GM18861 (cell line): ENCODE data around the gene STK17A.

Experiments used
- ATAC-seq: cut with Tn5 transposase; IDR thresholded peaks from one replicate; pipeline ENCODE4 v1.9.1; 2021; ENCODE audit not compliant: unreplicated experiment

Gene STK17A

DNA sequence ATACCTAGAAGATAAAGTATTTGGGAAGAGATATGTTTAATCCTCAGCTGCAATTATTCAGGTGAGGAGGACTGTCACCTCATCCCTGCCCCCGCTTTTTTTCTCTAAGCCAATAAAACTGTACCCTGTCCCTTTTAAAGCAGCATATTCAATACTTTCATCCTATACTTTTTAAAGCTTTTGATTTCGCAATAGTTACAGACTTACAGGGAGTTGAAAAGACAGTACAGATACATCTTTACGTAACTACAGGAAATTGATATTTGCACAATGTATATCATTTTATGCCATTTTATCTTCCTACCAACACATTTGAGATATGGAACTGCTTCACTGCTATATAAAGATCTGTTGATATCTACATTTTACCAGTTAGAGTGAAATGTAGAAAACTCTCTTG is 47.6 kb downstream of the STK17A start:
- ATAC-seq, result no peak

DNA sequence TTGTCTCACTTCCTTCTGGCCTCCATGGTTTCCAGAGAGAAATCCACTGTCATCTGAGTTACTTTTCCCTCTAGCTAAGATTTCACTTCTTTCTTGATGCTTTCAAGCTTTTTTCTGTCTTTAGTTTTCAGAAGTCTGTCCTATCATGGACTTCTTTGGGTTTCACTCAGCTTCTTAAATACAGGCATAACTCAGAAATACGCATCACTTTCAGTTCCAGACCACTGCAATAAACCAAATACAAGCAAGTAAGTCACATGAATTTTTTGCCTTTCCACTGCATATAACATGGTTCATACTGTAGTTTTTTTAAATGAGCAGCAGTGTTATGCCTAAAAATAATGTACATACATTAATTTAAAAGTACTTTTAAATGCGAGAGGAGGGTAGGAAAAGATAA is 48.7 kb downstream of the STK17A start:
- no peak for ATAC-seq

DNA sequence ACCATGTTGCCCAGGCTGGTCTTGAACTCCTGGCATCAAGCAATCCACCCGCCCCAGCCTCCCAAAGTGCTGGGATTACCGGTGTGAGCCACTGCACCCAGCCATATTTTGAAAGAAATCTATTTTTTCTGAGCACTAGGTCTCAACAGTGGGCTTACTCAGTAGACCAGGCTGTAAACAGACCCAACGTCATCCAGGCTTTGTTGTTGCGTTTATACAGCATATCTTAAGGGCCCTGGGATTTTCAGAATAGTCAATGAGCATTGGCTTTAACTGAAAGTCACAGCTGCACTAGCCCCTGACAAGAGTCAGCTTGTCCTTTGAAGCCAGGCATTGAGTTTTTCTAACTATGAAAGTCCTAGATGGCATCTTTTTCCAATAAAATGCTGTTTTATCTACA is 49.8 kb downstream of the STK17A start:
- no peak for ATAC-seq

DNA sequence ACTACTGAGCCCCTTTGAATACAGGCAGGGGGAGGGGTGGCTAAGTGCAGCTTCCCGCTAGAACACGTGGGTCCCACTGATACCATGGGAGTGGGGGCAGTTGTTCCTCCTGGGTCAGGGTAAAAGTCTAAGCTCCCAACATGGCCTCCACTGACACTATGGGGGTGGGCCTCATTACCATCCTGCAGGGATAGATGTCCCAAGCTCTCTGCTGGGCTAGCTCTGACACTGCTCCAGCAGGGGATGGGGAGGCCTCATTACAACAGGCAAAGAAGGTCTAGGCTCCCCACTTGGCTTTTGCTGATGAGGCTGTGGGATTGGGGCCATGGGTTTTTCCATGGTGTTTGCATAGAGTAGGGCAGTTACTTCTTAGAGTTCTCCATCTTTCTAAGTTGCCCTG is 51.5 kb downstream of the STK17A start:
- ATAC-seq, result no peak

DNA sequence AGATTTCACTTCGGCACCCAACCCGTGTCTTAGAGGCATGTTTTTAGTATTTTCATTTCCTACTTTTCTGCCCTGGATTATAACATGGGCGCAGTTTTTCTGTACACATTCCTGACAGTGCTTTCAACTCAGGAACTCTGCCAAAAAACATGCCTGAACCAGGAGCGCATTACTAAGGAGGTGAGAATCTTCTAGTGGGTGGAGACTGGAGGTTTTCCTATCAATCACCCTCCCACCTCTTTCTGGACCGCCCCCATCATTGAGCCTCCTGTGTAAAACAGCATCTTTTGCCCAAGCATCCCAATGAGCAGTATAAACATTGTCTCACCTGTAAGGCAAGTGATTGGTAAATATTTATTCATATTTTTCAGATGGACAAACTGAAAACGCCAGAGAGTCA is 53.2 kb downstream of the STK17A start:
- no peak for ATAC-seq

DNA sequence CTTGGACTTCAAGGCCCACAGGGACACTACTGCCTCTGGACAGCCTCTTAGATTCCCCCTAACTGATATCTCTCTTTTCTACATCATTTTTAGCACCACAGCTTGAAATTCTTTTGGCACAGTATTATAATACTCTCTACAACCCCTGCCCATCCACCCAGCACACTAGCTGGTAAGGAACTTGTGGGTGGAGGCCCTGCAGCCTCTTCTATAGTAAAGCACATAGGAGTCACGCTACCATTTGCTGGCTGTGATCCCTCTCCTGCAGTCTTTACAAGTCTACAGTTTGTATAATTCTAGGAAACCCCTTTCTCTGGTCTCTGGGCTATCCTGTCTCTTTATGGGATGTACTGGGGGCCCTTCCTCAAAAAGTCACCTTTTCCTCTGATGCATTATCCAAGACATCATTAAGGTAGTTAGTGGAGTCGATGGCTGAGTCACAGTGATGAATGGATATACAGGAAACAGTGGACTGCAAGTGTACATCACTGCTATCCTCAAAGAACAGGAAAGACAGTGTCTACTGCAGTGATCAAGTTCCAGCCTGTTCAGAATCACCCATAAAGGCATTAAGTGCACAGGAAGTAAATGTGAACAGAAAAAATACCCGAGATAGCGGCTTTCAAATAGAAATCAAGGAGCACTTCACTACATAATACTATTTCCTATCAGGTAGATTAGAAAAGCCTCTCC is 54.4 kb downstream of the STK17A start:
- no peak for ATAC-seq

DNA sequence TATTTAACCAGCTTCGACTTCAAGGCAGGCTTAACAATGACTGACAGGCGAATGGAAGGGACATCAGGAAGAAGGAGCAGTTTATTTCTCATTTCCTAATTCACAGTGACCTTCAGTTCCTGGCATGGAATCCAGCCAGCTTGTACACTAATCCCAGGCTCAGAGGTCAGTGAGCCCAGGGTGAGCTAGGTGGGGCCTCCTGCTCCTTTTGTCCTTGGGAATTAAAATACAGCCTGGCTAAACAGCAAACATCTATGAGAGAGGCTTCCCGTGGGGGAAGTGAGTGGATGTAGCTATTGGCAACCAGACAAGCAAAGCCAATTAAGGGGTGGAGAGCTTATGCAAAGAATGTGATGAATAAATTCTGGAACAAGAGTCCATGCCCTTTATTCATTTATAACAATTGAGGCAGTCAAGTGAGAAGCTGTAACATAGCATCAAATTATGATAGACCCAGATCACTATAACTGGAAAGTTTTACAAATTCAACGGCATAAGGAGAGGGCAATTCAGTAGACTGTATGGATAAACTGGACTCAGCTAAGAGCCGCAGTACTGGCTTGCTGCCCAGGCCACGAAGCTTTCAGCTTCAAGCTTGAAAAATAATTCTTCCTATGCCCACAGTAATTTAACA is 57.1 kb downstream of the STK17A start:
- no peak for ATAC-seq

- ATAC-seq, result no peak
These were observed 57.8 kb downstream of the STK17A start for GRCh38 chr7:43640679-43641078.

GRCh38 chr7:43642897-43643630 is 60.2 kb downstream of the STK17A start:
- ATAC-seq, result no peak

GRCh38 chr7:43643846-43644245 is 60.9 kb downstream of the STK17A start:
- ATAC-seq, result no peak

GRCh38 chr7:43645699-43646226 is 62.9 kb downstream of the STK17A start:
- no peak for ATAC-seq

GRCh38 chr7:43646603-43647338 is 63.9 kb downstream of the STK17A start:
- no peak for ATAC-seq

DNA sequence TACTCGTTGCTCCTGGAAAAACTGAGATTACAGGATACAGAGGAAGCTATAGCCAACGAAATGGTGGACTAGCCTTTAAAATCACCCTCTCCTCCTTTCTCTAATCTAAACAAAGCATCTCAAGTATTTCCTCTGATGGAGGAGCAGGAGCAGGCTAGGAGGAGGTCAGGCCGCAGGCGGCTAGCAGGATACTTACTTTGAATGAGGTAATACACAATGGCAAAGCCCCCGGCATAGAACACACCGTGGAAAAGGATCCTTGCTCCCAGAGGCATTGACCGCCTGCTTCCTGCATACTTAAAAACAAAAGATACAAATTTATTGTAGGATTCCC is 64.4 kb downstream of the STK17A start:
- no peak for ATAC-seq

DNA sequence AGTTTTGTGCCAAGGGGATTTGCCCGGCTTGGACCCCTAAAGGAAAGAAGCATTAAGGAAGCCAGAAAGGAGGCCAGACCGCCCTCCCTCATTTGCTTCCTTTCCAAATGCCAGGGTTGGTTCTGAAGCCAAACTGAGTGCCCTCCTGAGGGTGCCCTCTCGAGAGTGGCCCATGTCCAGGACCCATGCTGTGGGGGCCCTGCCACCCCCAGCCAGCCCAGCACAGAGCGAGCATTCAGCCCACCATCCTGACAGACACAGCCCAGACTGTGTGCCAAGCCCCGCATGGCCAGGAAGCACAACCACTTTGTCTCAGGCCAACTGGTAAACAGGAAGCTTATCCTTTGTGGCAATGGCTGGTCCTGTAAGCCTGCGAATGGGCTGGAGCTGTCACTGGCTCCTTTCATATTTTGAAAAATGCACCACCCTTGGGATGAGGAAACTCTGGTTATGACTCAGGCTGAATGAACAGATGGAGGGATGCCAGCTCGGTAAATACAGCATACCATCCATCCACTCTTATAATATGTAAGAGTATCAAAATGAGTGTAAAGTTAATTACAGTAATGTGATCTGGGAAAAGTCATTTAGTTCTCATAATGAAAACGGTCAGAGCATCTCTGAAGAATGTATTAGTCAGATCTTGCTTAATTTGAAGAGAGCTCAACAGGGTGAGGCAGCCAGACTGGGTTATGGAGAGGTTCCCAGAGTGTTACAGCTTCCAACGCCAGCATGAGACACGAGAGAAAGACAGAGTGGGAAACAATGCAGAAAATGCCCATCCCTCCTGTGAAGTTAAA is 65.0 kb downstream of the STK17A start:
- peak; percentile 22 for ATAC-seq

- peak; percentile 47 for ATAC-seq
These were observed 65.8 kb downstream of the STK17A start for GRCh38 chr7:43648473-43649406.

DNA sequence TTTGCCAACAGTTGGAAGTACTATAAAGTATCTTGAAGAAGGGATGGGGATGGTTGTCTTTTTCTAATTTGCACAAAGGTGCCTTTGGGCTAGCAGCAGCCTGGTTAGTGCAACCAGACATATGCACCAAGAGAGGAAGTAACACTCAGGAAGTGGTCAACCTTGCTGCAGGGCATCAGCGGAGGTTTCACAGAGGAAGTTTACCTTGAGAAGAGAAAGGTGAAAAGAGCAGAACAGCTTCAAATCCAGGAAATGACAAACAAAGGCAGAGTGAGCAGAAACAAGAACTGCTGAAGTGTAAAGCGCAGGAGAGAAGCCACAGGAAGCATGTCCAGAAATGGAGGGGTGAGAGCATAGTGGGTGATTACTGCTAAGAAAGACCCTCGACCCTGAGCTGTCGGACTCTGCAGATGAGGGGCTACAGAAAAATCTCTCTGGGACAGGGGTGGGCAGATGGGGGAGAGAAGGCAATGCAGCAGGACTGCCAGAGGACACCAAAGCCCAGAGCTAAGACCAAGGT is 66.9 kb downstream of the STK17A start:
- peak; percentile 47 for ATAC-seq

DNA sequence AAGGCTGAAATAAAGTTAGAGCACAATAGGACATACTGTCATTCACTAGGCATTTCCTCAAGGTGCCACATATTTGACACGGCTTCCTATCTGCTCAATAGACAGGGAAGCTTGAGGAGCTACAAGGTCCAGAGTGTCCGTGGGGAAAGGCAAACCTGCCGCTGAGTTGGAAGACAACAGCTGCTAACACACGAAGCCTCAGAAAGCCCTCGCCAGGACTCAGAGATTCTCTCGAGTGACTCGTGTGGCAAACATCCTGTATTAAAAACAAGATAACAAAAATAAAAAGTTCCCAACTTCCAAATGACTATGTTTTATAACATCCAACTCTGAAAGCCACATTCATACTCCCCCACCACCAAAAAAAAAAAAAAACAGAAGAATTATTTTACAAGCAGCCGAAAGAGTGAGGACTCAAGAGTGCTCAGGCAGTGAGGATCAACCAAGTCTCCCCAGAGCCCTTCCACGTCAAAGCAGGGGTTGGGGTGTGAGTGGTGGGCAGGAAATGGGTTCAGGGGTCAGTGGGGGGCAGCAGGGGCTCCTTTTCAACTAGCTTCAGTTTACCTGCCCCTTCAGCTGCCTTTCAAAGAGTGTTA is 67.6 kb downstream of the STK17A start:
- no peak for ATAC-seq

- ATAC-seq, result no peak
These were observed 69.5 kb downstream of the STK17A start for GRCh38 chr7:43652364-43652763.

DNA sequence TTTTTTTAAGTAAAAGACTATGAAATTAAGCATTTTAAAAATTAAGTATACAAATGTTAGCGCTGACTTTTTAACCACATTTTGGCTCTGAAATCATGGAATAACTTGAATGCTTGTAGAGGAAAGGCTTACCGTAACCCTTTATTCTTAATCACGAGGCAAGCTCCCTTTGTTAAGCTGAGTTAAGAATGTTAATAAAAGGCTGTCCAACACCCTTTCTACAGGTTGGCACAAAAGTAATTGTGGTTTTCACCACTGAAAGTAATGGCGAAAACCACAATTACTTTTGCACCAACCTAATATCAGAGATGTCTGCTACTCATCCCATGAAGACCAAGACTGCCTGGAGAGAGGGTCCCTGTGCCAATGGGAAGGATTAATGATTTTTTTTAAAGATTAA is 70.6 kb downstream of the STK17A start:
- ATAC-seq, result no peak
